ENCODE results near the gene ZG16B.

DNA sequence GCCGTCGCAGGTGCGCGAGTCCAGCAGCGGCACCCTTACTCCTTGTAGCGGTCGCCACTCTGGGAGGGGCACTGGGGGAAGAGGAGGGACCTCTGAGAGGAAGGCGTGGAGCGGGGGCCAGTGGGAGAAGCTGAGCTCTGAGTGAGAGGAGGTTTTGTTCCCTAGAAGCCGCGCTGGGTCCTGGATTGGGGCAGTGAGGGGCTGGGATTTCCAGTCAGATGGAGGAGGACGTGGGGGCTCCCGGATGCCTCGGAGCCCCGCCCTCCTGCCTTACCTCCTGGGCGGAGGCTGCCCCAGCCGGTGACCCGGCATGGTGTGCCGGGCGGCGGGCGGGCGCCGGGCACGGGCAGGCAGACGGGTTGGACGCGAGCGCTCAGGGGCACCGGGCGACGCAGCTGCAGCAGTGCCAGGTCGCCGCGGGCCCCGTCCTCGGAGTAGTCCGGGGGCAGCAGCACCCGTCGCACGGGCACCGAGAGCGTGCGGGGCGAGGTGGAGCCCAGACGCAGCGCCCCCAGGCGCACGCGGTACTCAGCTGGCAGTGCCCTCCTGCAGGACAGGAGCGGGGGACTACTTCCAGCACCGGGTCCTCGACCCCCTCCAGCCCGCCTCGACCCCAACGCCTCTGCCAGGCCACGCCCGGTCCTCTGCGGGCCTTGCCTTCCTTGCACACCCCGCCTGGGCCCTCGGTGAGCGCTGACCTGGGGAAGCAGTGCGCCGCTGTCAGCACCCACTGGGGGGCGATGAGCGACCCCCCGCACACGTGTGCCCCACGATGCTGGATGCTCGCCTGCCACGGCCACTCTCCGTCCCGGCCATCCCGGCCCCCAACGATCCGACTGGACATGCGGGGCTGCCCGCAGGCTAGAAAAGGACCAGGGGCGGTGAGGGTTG lies 44.8 kb upstream of the ZG16B start:
- TF ChIP-seq POLR2A (IDR thresholded peaks at IDR 0.05; ENCODE audit: control extremely low read depth in 1 of 2, low read depth in 2 of 2, low read length in 2 of 2) (no peak), CEBPB (IDR thresholded peaks at IDR 0.05; ENCODE audit: low read depth, low read length) (no peak), GABPA (IDR thresholded peaks at IDR 0.05; ENCODE audit: borderline replicate concordance, insufficient read depth, low read length) (no peak), RFX5 (IDR thresholded peaks at IDR 0.05; ENCODE audit: borderline replicate concordance, low read depth, low read length) (no peak), PHF8 (conservative IDR thresholded peaks at IDR 0.05; ENCODE audit: low read depth, low read length) (no peak), SP1 (IDR thresholded peaks at IDR 0.05; ENCODE audit: low read depth, low read length) (no peak)
- TF ChIP-seq, protein P1, sequence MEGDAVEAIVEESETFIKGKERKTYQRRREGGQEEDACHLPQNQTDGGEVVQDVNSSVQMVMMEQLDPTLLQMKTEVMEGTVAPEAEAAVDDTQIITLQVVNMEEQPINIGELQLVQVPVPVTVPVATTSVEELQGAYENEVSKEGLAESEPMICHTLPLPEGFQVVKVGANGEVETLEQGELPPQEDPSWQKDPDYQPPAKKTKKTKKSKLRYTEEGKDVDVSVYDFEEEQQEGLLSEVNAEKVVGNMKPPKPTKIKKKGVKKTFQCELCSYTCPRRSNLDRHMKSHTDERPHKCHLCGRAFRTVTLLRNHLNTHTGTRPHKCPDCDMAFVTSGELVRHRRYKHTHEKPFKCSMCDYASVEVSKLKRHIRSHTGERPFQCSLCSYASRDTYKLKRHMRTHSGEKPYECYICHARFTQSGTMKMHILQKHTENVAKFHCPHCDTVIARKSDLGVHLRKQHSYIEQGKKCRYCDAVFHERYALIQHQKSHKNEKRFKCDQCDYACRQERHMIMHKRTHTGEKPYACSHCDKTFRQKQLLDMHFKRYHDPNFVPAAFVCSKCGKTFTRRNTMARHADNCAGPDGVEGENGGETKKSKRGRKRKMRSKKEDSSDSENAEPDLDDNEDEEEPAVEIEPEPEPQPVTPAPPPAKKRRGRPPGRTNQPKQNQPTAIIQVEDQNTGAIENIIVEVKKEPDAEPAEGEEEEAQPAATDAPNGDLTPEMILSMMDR (IDR thresholded peaks at IDR 0.05; ENCODE audit: control extremely low read depth in 1 of 3, insufficient read depth in 1 of 3, low read depth in 1 of 3, low read length in 3 of 3): peak; percentile 15 to 51 (median 26); a peak in 3 of 4 replicates

All from H1 (cell line).